K562 (cell line): ENCODE data around the gene DCUN1D4. TPM values are rescaled to one million over a fixed set of nuclear protein-coding genes. Genes with fewer than 3 reads are reported as not detected.

Experiments
- ATAC-seq: fragments of 200-7000 bp; cut with Tn5 transposase; 3 replicates; pipeline ENCODE4 v1.9.1; 2020; ENCODE audit warnings: moderate library complexity
- BruUV-seq: library from RNA; stranded (reverse); fragments of 400-500 nt; replicated peaks from 2 replicates; lab custom pipeline; 2021; lab: Mats Ljungman, UMichigan
- CTCF ChIA-PET: fragments of 300-600 bp; formaldehyde crosslinking; extraction: SDS; loops from one replicate; lab custom pipeline; 2021; ENCODE audit warnings: low intra/inter-chr PET ratio; lab: Yijun Ruan, JAX
- POLR2A ChIA-PET: fragments of 300-600, 350-650 bp; sonication (Branson Sonifier 250); formaldehyde crosslinking; extraction: SDS; loops from one replicate; lab custom pipeline; 2021; ENCODE audit warnings: antibody characterized with exemption, inconsistent platforms; lab: Yijun Ruan, JAX
- DNase-seq, 4 experiments: peaks; one replicate each; pipeline versions ENCODE4 v3.0.0 to v3.0.0-alpha.2; 2011 to 2018; ENCODE audit warnings: low spot score in 3 of 4, mixed read lengths in 3 of 4; ENCODE audit errors: extremely low read depth in 1 of 4
- FAIRE-seq: peaks from 2 replicates; lab custom pipeline; 2011; peaks lifted over from hg19 to GRCh38; lab: Jason Lieb, UNC
- H2AFZ ChIP-seq: 2 replicates; pipeline ENCODE4 v1.6.0; 2011; ENCODE audit warnings: low read depth, low read length, control low read depth, inconsistent platforms
- H3K27ac ChIP-seq: fragments of 200-600 bp; 3 replicates; pipeline ENCODE4 v1.8.0; 2011; ENCODE audit warnings: low read depth, mild to moderate bottlenecking, control low read depth, inconsistent platforms, low read length, moderate library complexity, mixed read lengths; ENCODE audit errors: extremely low read depth
- H3K27me3 ChIP-seq, 2 experiments: fragments of 300-600 bp in 1 of 2; 2 replicates in 1 of 2; 3 replicates in 1 of 2; pipeline versions ENCODE4 v1.6.0 to v1.8.0; 2011; ENCODE audit warnings: inconsistent platforms in 2 of 2, low read length in 2 of 2, mild to moderate bottlenecking in 1 of 2, mixed read lengths in 1 of 2, moderate library complexity in 1 of 2; ENCODE audit not compliant: control insufficient read depth in 2 of 2, insufficient read depth in 2 of 2
- H3K36me3 ChIP-seq: fragments of 300-600 bp; 3 replicates; pipeline ENCODE4 v1.8.0; 2011; ENCODE audit warnings: mild to moderate bottlenecking, low read length, inconsistent platforms; ENCODE audit not compliant: control insufficient read depth, insufficient read depth
- H3K4me1 ChIP-seq, 2 experiments: fragments of 200-600 bp in 1 of 2; replicated peaks in 1 of 2; 2 replicates in 1 of 2; 3 replicates in 1 of 2; pipeline versions ENCODE4 v1.5.1 to v1.8.0; 2011; ENCODE audit warnings: inconsistent platforms in 2 of 2, low read length in 2 of 2, mild to moderate bottlenecking in 1 of 2, mixed read lengths in 1 of 2, moderate library complexity in 1 of 2; ENCODE audit not compliant: control insufficient read depth in 2 of 2, insufficient read depth in 2 of 2
- H3K4me2 ChIP-seq: 2 replicates; pipeline ENCODE4 v1.6.1; 2011; ENCODE audit warnings: low read length, control low read depth, inconsistent platforms, mixed read lengths; ENCODE audit not compliant: insufficient read depth
- H3K4me3 ChIP-seq: fragments of 200-600 bp; sonication (generic), shearing (Covaris generic); 2 replicates; pipeline ENCODE4 v1.5.1; 2016; ENCODE audit warnings: control low read depth, inconsistent platforms
- H3K79me2 ChIP-seq: fragments of 200-600 bp; 3 replicates; pipeline ENCODE4 v1.8.0; 2011; ENCODE audit warnings: low read length, inconsistent platforms; ENCODE audit not compliant: control insufficient read depth, insufficient read depth
- H3K9ac ChIP-seq, 2 experiments: 2 replicates each; pipeline versions ENCODE4 v1.6.0 to v1.6.1; 2011; ENCODE audit warnings: low read depth in 2 of 2, low read length in 2 of 2, control low read depth in 1 of 2, inconsistent platforms in 1 of 2, mild to moderate bottlenecking in 1 of 2, mixed read lengths in 1 of 2; ENCODE audit not compliant: insufficient read depth in 1 of 2
- H3K9me1 ChIP-seq: one replicate; pipeline ENCODE4 v1.6.0; 2011; ENCODE audit warnings: inconsistent platforms, mild to moderate bottlenecking, low read length, moderate library complexity; ENCODE audit not compliant: control insufficient read depth, insufficient read depth
- H3K9me3 ChIP-seq: replicated peaks from 2 replicates; pipeline ENCODE4 v1.5.1; 2011; ENCODE audit warnings: low read depth, low read length, inconsistent platforms; ENCODE audit not compliant: control insufficient read depth, insufficient read depth
- H4K20me1 ChIP-seq: replicated peaks from 2 replicates; pipeline ENCODE4 v1.6.1; 2011; ENCODE audit warnings: low read length, inconsistent platforms, mixed read lengths; ENCODE audit not compliant: control insufficient read depth, insufficient read depth
- BRD9 ChIP-seq: fragments of 450-650 bp; IDR thresholded peaks from 2 replicates; pipeline ENCODE4 v1.6.1; 2018; ENCODE audit warnings: low read depth; ENCODE audit not compliant: partially characterized antibody
- PURB ChIP-seq: sonication (generic); formaldehyde crosslinking; IDR thresholded peaks from 2 replicates; pipeline ENCODE4 v1.9.0; 2021; ENCODE audit warnings: low read depth, mild to moderate bottlenecking, missing genetic modification reagents
- RBM34 ChIP-seq: fragments of 200-400 bp; formaldehyde crosslinking; IDR thresholded peaks from 2 replicates; pipeline ENCODE4 v1.6.1; 2018; ENCODE audit warnings: low read length, borderline replicate concordance; ENCODE audit not compliant: insufficient read depth
- RNF2 ChIP-seq: sonication (generic); IDR thresholded peaks from 2 replicates; pipeline ENCODE4 v1.6.1; 2016
- ZNF165 ChIP-seq: fragments of 250-450 bp; sonication (Bioruptor Pico); IDR thresholded peaks from 2 replicates; pipeline ENCODE4 v1.4.0; 2020; ENCODE audit warnings: borderline replicate concordance
- ZSCAN29 ChIP-seq: fragments of 450-650 bp; IDR thresholded peaks from 2 replicates; pipeline ENCODE4 v1.6.1; 2017
- WGBS: fragments of 100-300 bp; shearing (Covaris generic); methylation state at CpG from one replicate; pipeline ENCODE4 v1.1.6; 2016; ENCODE audit warnings: low coverage, mixed read lengths; ENCODE audit not compliant: insufficient coverage; ENCODE audit errors: missing lambda C conversion rate; 5-methylcytosine and 5-hydroxymethylcytosine counted together
- in situ Hi-C: fragments of 300-500 bp; cut with MboI; formaldehyde crosslinking; loops from 4 replicates; pipeline ENCODE4 v1.15.0; 2018; ENCODE audit warnings: inconsistent platforms, mixed read lengths
- intact Hi-C: fragments of 100-400 bp; cut with micrococcal nuclease; formaldehyde crosslinking; loops from 2 replicates; pipeline ENCODE4 v1.14.2; 2022
- polyA plus RNA-seq, 8 experiments: library from polyadenylated mRNA; depleted of rRNA in 4 of 8; stranded (reverse) in 5 of 8; unstranded in 3 of 8; fragments of >200 nt; fragmentation: Nextera tagmentation in 2 of 8; fragmentation: Illumina TruSeq in 1 of 8; extraction: Ambion mirVana in 2 of 8; extraction: Trizol in 1 of 8; gene quantifications; 2 replicates each; pipeline versions ENCODE4 v1.2.1 to v1.2.3, GENCODE V29; 2011 to 2014; ENCODE audit warnings: inconsistent platforms in 1 of 8, missing spikeins in 1 of 8
- total RNA-seq, 7 experiments: library from RNA; depleted of rRNA in 6 of 7; stranded (reverse); fragments of >200 nt in 6 of 7; fragmentation: Illumina TruSeq in 2 of 7; extraction: Trizol in 2 of 7; gene quantifications; 2 replicates each; pipeline versions ENCODE4 v1.2.1 to v1.2.3, GENCODE V29; 2011 to 2021; ENCODE audit warnings: low replicate concordance in 1 of 7
- TF ChIP-seq, protein P1 (sequence below), 2 experiments: fragments of 450-650 bp in 1 of 2; sonication (generic) in 1 of 2; formaldehyde crosslinking; conservative IDR thresholded peaks; 2 replicates each; pipeline versions ENCODE4 v1.4.0 to v1.8.1; 2020 to 2022; ENCODE audit warnings: mild to moderate bottlenecking in 1 of 2, missing genetic modification reagents in 1 of 2
- TF ChIP-seq, protein P2 (sequence below): IDR thresholded peaks from 2 replicates; pipeline ENCODE4 v1.6.1; 2016; ENCODE audit warnings: missing genetic modification characterization, missing compliant biosample characterization
- TF ChIP-seq, protein P3 (sequence below): fragments of 250-450 bp; sonication (Bioruptor Pico); IDR thresholded peaks from 2 replicates; pipeline ENCODE4 v1.8.0; 2021; ENCODE audit warnings: moderate library complexity, mild to moderate bottlenecking, inconsistent platforms
- TF ChIP-seq, protein P4 (sequence below): fragments of 450-650 bp; IDR thresholded peaks from 2 replicates; pipeline ENCODE4 v1.6.1; 2016
- TF ChIP-seq, protein P5 (sequence below): sonication (generic); formaldehyde crosslinking; IDR thresholded peaks from 2 replicates; pipeline ENCODE4 v1.8.0; 2022; ENCODE audit warnings: mild to moderate bottlenecking, missing genetic modification reagents
- TF ChIP-seq, protein P6 (sequence below): sonication (generic); formaldehyde crosslinking; IDR thresholded peaks from 2 replicates; pipeline ENCODE4 v1.8.0; 2023; ENCODE audit warnings: mild to moderate bottlenecking, missing genetic modification reagents

Gene DCUN1D4
- total and polyA plus RNA-seq, 9 of the 15 experiments (the other 6 are each of a cell fraction or from before 2014, with no cell fraction given), result 15.1 to 73.5 (median 23.0) TPM

DNA sequence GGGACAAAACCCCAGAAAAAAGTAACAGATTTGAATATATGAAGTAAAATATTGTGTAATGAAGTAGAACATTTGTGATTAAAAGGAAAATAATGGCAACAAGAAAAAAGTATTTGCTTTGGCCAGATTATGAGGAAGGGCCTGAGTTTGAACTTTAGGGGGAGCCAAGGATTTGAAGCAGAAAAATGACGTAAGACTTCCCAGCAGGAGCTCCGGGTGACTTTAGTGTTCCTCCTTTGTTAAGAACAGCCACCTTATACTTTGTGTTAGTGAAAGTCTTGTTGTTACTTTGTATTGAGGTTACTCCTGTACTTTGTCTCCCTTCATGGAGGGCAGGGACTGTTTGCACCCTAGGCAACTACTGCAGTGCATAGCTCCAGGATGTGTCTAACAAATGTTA lies 41.1 kb downstream of the DCUN1D4 start:
- no peaks in the 10 kb centered on the region for H3K79me2 ChIP-seq
- no peak overlapping the region for H3K27ac ChIP-seq
- in situ Hi-C loops, result no loop called here
- POLR2A ChIA-PET, result no interaction called here
- H3K4me1 ChIP-seq, result no peaks in the 10 kb centered on the region
- H3K4me3 ChIP-seq, result no peak overlapping the region
- no peaks in the 10 kb centered on the region for H3K9me1 ChIP-seq
- H2AFZ ChIP-seq, result no peak overlapping the region
- intact Hi-C loops, result no loop called here
- BruUV-seq, result no TSS peak
- ATAC-seq (no peak), DNase-seq (no peak), FAIRE-seq (no peak)
- H3K36me3 ChIP-seq, result peaks cover 75% of the 10 kb centered on the region
- 89% methylated on average over 2 of the region's 2 CpGs for WGBS
- no peak overlapping the region for H3K9ac ChIP-seq
- no peaks in the 10 kb centered on the region for H3K27me3 ChIP-seq
- H3K9me3 ChIP-seq, result no peaks in the 10 kb centered on the region
- H4K20me1 ChIP-seq, result no peaks in the 10 kb centered on the region
- no peak overlapping the region for H3K4me2 ChIP-seq
- CTCF ChIA-PET, result no interaction called here
- TF ChIP-seq, protein P1, sequence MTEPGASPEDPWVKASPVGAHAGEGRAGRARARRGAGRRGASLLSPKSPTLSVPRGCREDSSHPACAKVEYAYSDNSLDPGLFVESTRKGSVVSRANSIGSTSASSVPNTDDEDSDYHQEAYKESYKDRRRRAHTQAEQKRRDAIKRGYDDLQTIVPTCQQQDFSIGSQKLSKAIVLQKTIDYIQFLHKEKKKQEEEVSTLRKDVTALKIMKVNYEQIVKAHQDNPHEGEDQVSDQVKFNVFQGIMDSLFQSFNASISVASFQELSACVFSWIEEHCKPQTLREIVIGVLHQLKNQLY (CRISPR knock-in tag; conservative IDR thresholded peaks at IDR 0.05), result no peak
- TF ChIP-seq, protein P2, sequence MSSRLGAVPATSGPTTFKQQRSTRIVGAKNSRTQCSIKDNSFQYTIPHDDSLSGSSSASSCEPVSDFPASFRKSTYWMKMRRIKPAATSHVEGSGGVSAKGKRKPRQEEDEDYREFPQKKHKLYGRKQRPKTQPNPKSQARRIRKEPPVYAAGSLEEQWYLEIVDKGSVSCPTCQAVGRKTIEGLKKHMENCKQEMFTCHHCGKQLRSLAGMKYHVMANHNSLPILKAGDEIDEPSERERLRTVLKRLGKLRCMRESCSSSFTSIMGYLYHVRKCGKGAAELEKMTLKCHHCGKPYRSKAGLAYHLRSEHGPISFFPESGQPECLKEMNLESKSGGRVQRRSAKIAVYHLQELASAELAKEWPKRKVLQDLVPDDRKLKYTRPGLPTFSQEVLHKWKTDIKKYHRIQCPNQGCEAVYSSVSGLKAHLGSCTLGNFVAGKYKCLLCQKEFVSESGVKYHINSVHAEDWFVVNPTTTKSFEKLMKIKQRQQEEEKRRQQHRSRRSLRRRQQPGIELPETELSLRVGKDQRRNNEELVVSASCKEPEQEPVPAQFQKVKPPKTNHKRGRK, result no peak
- TF ChIP-seq BRD9 (no peak), ZNF165 (CRISPR knock-in tag) (no peak), RBM34 (no peak), ZSCAN29 (no peak), PURB (no peak), RNF2 (no peak)
- TF ChIP-seq, protein P3, sequence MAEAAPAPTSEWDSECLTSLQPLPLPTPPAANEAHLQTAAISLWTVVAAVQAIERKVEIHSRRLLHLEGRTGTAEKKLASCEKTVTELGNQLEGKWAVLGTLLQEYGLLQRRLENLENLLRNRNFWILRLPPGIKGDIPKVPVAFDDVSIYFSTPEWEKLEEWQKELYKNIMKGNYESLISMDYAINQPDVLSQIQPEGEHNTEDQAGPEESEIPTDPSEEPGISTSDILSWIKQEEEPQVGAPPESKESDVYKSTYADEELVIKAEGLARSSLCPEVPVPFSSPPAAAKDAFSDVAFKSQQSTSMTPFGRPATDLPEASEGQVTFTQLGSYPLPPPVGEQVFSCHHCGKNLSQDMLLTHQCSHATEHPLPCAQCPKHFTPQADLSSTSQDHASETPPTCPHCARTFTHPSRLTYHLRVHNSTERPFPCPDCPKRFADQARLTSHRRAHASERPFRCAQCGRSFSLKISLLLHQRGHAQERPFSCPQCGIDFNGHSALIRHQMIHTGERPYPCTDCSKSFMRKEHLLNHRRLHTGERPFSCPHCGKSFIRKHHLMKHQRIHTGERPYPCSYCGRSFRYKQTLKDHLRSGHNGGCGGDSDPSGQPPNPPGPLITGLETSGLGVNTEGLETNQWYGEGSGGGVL (CRISPR knock-in tag), result no peak
- TF ChIP-seq, protein P4, sequence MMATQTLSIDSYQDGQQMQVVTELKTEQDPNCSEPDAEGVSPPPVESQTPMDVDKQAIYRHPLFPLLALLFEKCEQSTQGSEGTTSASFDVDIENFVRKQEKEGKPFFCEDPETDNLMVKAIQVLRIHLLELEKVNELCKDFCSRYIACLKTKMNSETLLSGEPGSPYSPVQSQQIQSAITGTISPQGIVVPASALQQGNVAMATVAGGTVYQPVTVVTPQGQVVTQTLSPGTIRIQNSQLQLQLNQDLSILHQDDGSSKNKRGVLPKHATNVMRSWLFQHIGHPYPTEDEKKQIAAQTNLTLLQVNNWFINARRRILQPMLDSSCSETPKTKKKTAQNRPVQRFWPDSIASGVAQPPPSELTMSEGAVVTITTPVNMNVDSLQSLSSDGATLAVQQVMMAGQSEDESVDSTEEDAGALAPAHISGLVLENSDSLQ, result no peak
- TF ChIP-seq, protein P5, sequence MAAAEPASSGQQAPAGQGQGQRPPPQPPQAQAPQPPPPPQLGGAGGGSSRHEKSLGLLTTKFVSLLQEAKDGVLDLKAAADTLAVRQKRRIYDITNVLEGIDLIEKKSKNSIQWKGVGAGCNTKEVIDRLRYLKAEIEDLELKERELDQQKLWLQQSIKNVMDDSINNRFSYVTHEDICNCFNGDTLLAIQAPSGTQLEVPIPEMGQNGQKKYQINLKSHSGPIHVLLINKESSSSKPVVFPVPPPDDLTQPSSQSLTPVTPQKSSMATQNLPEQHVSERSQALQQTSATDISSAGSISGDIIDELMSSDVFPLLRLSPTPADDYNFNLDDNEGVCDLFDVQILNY (CRISPR knock-in tag), result no peak
- TF ChIP-seq, protein P6, sequence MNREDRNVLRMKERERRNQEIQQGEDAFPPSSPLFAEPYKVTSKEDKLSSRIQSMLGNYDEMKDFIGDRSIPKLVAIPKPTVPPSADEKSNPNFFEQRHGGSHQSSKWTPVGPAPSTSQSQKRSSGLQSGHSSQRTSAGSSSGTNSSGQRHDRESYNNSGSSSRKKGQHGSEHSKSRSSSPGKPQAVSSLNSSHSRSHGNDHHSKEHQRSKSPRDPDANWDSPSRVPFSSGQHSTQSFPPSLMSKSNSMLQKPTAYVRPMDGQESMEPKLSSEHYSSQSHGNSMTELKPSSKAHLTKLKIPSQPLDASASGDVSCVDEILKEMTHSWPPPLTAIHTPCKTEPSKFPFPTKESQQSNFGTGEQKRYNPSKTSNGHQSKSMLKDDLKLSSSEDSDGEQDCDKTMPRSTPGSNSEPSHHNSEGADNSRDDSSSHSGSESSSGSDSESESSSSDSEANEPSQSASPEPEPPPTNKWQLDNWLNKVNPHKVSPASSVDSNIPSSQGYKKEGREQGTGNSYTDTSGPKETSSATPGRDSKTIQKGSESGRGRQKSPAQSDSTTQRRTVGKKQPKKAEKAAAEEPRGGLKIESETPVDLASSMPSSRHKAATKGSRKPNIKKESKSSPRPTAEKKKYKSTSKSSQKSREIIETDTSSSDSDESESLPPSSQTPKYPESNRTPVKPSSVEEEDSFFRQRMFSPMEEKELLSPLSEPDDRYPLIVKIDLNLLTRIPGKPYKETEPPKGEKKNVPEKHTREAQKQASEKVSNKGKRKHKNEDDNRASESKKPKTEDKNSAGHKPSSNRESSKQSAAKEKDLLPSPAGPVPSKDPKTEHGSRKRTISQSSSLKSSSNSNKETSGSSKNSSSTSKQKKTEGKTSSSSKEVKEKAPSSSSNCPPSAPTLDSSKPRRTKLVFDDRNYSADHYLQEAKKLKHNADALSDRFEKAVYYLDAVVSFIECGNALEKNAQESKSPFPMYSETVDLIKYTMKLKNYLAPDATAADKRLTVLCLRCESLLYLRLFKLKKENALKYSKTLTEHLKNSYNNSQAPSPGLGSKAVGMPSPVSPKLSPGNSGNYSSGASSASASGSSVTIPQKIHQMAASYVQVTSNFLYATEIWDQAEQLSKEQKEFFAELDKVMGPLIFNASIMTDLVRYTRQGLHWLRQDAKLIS (CRISPR knock-in tag), result no peak
